HG03196 (cell line): ENCODE measurements around the gene SPINK8.
"Not testable (repeated sequence)": the region's sequence is repeated elsewhere in the genome, so short reads cannot be mapped to it uniquely, and the experiment has no call there.

Source experiments
- ATAC-seq: cut with Tn5 transposase; IDR thresholded peaks from one replicate; pipeline ENCODE4 v1.9.1; 2021; ENCODE audit not compliant: unreplicated experiment

SPINK8 gene

GRCh38 chr3:48280881-48281280, 52.6 kb downstream of the SPINK8 start:
- ATAC-seq = no peak

- ATAC-seq = no peak
These were observed 54.4 kb downstream of the SPINK8 start for GRCh38 chr3:48278884-48279559.

- ATAC-seq = no peak
These were observed 56.4 kb downstream of the SPINK8 start for GRCh38 chr3:48276911-48277641.

GRCh38 chr3:48275287-48276027, 58.0 kb downstream of the SPINK8 start:
- no peak for ATAC-seq

- no peak for ATAC-seq
These were observed 59.0 kb downstream of the SPINK8 start for GRCh38 chr3:48274452-48274851.

GRCh38 chr3:48273594-48274211, 59.8 kb downstream of the SPINK8 start:
- no peak for ATAC-seq

GRCh38 chr3:48271763-48272498, 61.5 kb downstream of the SPINK8 start:
- ATAC-seq = no peak

- ATAC-seq = not testable (repeated sequence)
These were observed 62.2 kb downstream of the SPINK8 start for GRCh38 chr3:48271223-48271622.

- ATAC-seq = no peak
These were observed 63.2 kb downstream of the SPINK8 start for GRCh38 chr3:48270306-48270705.

- no peak for ATAC-seq
These were observed 63.9 kb downstream of the SPINK8 start for GRCh38 chr3:48269592-48269991.

GRCh38 chr3:48268936-48269561, 64.4 kb downstream of the SPINK8 start:
- no peak for ATAC-seq

GRCh38 chr3:48268381-48268935, 65.0 kb downstream of the SPINK8 start:
- ATAC-seq = no peak

GRCh38 chr3:48267782-48268181, 65.7 kb downstream of the SPINK8 start:
- no peak for ATAC-seq

- no peak for ATAC-seq
These were observed 74.9 kb downstream of the SPINK8 start for GRCh38 chr3:48258530-48258929.
